NCI-H1417 (cell line): Measurements from ENCODE around the gene RABGGTB.
"Not testable (repeated sequence)": the region's sequence is repeated elsewhere in the genome, so short reads cannot be mapped to it uniquely, and the experiment has no call there.

Experiments used
- DNase-seq, 3 experiments: peaks; one replicate each; lab custom pipeline; 2025; lab: John Stamatoyannopoulos, UW

Gene RABGGTB

DNA sequence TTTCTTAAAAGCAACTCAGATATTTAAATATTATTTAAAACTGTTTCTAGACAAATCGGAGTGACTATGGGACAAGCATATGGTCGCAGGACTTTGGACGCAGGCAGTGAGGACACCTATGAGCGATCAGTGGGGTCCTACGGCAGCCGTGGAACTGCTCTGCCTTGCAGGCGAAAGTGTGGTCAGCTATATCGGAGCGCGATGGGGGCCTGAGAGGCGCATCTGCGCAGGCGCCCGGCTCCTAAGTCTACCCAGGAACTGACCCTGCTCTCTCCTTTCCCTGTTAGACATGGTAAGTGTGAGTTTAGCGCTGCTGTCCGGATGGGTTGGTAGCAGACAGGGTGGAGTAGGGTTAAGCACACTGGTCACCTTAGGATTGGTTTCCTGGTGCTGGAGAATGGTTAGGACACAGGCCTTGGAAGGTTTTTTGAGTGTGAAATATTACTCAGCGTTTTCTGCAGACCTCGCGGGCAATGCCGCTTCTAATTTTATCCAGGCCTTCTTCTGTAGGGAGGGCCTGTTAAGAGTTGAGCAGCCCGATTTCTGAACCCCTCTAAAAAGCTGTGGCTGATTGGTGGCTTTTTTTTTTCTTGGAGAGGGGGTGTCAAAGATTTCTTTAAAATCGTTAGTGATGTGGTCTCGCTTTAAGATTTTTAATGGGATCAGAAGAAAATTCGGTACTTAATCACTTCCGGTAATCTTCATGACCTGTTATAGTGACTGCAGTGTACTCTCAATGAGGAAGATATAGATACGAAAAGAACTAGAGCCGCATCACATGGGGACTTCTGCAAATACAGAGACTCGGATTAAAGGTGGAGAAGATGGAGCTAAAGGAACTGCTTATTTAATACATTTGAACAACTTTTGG, at the start of gene RABGGTB:
Gene RABGGTB (plus strand): TSS at position 274 of the 871 bp plus-strand sequence. CDS start 16 bp downstream, at position 290.
- peak; percentile 92 to 97 (median 96) for DNase-seq

GRCh38 chr1:75742047-75742625, 43.9 kb upstream of the RABGGTB start:
- DNase-seq: no peak

DNA sequence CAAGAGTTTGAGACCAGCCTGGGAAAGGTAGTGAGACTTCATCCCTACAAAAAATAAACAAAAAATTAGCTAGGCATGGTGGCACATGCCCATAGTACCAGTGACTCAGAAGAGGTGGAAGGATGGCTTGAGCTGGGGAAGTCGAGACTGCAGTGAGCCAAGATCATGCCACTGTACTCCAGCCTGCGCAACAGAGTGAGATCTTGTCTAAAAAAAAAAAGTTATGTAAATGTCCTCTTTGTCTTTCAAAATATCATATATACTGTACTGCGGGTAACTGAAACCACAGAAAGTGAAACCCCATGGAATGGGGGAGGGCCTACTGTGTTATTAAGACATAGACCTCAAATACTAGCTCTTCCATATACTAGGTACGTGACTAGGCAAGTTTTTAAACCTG, 40.8 kb upstream of the RABGGTB start:
- DNase-seq: no peak

GRCh38 chr1:75757210-75757609, 28.8 kb upstream of the RABGGTB start:
- not testable (repeated sequence) for DNase-seq

GRCh38 chr1:75758543-75758942, 27.5 kb upstream of the RABGGTB start:
- DNase-seq: not testable (repeated sequence)

DNA sequence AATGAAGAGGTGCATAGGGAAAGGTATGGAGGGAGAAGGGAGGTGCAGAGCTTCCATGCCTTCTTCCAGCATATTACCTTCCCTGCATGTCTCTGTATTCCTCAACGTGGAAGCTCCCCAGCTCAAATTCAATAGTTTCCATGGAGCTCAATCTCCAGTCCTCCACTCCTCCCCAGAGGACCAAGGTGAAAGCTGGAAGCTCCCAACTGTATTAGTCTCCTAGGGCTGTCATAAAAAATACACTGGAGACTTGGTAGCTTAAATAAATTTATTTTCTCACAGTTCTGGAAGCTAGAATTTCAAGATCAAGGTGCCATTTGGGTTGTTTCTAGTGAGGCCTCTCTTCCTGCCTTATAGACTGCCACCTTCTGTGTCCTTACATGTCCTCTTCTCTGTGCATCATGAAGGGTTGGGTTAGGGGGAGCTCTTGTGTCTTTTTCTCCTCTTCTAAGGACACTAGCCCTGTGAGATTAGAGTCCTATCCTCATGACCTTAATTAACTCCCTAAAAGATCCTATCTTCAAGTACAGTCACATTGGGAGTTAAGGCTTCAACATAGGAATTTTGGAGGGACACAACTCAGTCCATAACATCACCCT, 21.9 kb upstream of the RABGGTB start:
- no peak for DNase-seq

DNA sequence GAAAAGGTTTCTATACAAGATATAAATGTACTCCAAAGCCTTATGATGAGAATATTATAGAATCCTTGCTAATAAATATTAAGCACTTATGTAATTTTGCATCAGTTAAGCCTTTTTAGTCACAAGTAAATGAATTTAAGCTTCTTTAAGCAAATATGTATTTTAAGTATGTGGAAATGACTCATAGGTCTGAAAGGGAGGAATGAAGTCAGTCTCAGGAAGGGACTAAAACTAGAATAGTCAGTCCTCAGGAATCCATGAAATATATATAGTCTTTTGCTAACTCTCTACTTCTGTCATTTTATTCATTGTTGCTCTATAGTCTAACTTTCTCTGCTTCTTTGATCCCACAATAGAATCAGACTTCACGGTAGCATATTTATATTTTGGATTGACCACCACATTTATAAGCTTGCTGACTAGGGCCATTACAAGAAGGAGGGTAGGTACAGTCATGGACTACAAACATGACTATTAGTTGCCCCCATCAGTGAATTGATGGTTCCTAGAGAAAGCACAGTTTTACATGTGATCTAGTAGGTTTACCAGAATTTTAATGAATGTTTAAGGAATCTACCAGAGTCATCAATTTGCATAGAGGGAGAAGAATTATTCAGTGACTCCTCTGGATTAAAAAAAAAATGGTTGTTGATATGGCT, 20.2 kb upstream of the RABGGTB start:
- no peak for DNase-seq

DNA sequence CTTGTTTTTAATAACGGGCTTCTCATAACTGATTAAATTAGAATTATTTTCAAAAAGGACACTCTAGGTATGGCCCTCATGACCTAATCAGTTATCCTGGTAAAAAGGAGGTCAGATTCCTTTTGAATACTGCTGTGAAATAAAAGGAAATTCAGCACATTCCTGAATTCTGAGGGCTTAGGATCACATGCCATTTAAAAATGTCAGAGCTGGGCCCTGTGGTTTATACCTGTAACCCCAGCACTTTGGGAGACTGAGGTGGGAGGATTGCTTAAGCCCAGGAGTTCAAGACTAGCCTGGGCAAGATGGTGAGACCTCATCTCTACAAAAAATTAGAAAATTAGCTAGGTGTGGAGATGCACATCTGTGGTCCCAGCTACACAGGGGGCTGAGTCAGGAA, 18.0 kb upstream of the RABGGTB start:
- DNase-seq: no peak

- DNase-seq: no peak
Measured at GRCh38 chr1:75770761-75771160, 15.3 kb upstream of the RABGGTB start.

- no peak for DNase-seq
Measured at GRCh38 chr1:75771978-75772377, 14.1 kb upstream of the RABGGTB start.

DNA sequence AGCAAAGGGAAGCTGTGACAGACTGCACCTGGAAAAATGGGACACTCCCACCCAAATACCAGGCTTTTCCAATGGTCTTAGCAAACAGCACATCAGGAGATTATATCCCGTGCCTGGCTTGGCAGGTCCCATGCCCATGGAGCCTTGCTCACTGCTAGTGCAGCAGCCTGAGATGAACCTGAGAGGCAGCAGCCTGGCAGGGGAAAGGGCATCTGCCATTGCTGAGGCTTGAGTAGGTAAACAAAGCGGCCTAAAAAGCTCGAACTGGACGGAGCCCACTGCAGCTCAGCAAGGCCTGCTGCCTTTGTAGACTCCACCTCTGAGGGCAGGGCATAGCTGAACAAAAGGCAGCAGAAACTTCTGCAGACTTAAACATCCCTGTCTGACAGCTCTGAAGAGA, 8.2 kb upstream of the RABGGTB start:
- DNase-seq: not testable (repeated sequence)

GRCh38 chr1:75778694-75779093, 7.4 kb upstream of the RABGGTB start:
- not testable (repeated sequence) for DNase-seq

GRCh38 chr1:75780183-75780582, 5.9 kb upstream of the RABGGTB start:
- not testable (repeated sequence) for DNase-seq

DNA sequence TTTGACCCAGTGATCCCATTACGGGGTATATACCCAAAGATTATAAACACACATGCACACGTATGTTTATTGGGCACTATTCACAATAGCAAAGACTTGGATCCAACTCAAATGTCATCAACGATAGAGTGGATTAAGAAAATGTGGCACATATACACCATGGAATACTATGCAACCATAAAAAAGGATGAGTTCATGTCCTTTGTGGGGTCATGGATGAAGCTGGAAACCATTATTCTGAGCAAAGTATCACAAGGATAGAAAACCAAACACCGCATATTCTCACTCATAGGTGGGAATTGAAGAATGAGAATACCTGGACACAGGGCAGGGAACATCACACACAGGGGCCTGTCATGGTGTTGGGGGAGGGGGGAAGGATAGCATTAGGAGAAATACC, 2.1 kb upstream of the RABGGTB start:
- not testable (repeated sequence) for DNase-seq

DNA sequence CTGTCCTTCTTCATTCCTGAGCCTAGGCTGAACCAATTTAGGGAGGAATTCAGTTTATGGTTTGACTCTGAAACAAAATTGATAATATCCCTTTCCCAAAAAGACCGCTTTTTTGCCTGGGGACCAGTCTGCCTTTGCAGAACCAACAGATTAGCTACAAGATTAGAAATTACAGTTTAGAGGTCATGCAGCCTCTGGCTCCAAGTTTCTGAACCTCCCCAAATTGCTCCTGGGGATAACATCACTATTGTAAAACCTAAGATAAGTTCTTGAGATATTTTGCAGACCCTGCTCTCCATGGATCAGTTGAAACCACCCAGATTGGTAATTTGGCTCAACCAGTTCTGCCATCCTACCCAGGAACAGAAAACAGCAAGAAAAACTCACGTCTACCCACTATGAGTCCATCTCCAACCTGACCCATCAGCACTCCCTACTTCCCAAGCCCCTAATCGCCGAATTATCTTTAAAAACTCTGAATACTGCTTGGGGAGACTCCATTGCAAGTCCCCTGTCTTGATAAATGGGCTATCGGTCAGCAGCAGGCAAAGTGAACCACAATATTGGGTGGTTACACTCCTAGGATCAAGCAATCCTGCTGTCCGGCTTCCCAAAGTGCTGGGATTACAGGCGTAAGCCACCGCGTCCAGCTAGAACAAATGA, 605 bp upstream of the RABGGTB start:
- no peak for DNase-seq

DNA sequence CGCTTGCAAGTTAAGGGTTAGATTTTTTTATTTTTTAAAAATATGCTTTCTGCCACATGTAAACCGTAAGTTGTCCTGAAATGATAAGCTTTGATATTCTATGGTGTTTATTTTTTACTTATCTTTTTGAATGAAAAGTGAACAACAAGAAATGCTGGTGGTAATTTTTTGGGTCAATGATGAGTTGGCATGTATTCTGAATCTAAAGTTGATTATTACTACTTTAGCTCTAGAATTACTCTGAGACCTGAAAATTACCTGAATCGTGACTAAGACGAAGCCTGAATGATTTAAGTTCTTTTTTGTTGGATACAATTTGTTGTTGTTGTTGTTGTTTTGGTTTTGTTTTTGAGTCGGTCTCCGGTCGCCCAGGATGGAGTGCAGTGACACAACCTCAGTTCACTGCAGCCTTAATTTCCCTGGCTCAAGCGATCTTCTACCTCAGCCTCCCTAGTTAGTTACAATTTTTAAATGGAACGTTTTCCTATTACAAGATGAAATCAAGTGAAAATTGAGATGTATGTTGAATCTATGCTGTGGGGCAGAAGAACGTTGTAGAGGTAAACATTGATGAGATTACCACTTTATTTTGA, 941 bp downstream of the RABGGTB start:
- no peak for DNase-seq

GRCh38 chr1:75787524-75787923, 1.5 kb downstream of the RABGGTB start:
- DNase-seq: no peak

- DNase-seq: no peak
Measured at GRCh38 chr1:75789988-75790387, 3.9 kb downstream of the RABGGTB start.

- DNase-seq: peak in 1 of 3 experiments; percentile 17
Measured at GRCh38 chr1:75791022-75791421, 5.0 kb downstream of the RABGGTB start.

- no peak for DNase-seq
Measured at GRCh38 chr1:75792091-75792490, 6.0 kb downstream of the RABGGTB start.

DNA sequence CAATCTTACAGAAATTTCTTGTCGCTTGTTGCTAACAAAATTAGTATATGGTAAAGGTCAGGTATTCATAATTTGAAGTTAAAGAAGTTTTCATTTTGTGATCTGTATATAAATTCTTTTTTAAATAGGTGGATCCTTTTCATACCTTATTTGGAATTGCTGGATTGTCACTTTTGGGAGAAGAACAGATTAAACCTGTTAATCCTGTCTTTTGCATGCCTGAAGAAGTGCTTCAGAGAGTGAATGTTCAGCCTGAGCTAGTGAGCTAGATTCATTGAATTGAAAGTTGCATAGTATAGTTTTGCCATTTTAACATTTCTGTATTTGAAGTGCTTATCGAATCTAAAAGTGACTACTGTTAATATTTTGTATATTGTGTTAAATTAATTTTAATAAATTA, 8.3 kb downstream of the RABGGTB start:
- DNase-seq: no peak
